Measurements from ENCODE around the gene ERLIN1.

The ERLIN1 gene

GRCh38 chr10:100130831-100131230, 55.0 kb downstream of the ERLIN1 start:
- TF ChIP-seq SPI1 (IDR thresholded peaks at IDR 0.05; ENCODE audit: borderline replicate concordance, low read depth) = no peak
- TF ChIP-seq REST (IDR thresholded peaks at IDR 0.05; ENCODE audit: insufficient replicate concordance, low read depth) = no peak
- TF ChIP-seq CTCF (IDR thresholded peaks at IDR 0.05; ENCODE audit: insufficient read depth, low read length) = no peak
- TF ChIP-seq POLR2AphosphoS5 (IDR thresholded peaks at IDR 0.05; ENCODE audit: low read depth) = no peak
- no peak for TF ChIP-seq GABPA (IDR thresholded peaks at IDR 0.05; ENCODE audit: low read depth)
- no peak for DNase-seq (ENCODE audit: low read depth in 1 of 2, low spot score in 1 of 2)
- H3K27ac ChIP-seq (replicated peaks) = no peak overlapping the region
- H3K27me3 ChIP-seq (ENCODE audit: insufficient read depth, poor library complexity, severe bottlenecking) = no peaks in the 10 kb centered on the region
- H3K4me3 ChIP-seq (replicated peaks; ENCODE audit: insufficient read depth, low read length) = no peak overlapping the region

- no peak overlapping the region for H3K4me3 ChIP-seq (replicated peaks; ENCODE audit: insufficient read depth, low read length)
- no peak for TF ChIP-seq CTCF (IDR thresholded peaks at IDR 0.05; ENCODE audit: insufficient read depth, low read length)
- TF ChIP-seq REST (IDR thresholded peaks at IDR 0.05; ENCODE audit: insufficient replicate concordance, low read depth) = no peak
- TF ChIP-seq GABPA (IDR thresholded peaks at IDR 0.05; ENCODE audit: low read depth) = no peak
- no peak for TF ChIP-seq SPI1 (IDR thresholded peaks at IDR 0.05; ENCODE audit: borderline replicate concordance, low read depth)
- no peak for TF ChIP-seq POLR2AphosphoS5 (IDR thresholded peaks at IDR 0.05; ENCODE audit: low read depth)
- DNase-seq (ENCODE audit: low read depth in 1 of 2, low spot score in 1 of 2) = no peak
- no peak overlapping the region for H3K27ac ChIP-seq (replicated peaks)
- no peaks in the 10 kb centered on the region for H3K27me3 ChIP-seq (ENCODE audit: insufficient read depth, poor library complexity, severe bottlenecking)
Observed at GRCh38 chr10:100129424-100129823, 56.4 kb downstream of the ERLIN1 start.

- no peak overlapping the region for H3K27ac ChIP-seq (replicated peaks)
- no peaks in the 10 kb centered on the region for H3K27me3 ChIP-seq (ENCODE audit: insufficient read depth, poor library complexity, severe bottlenecking)
- TF ChIP-seq CTCF (IDR thresholded peaks at IDR 0.05; ENCODE audit: insufficient read depth, low read length) (no peak), POLR2AphosphoS5 (IDR thresholded peaks at IDR 0.05; ENCODE audit: low read depth) (no peak), REST (IDR thresholded peaks at IDR 0.05; ENCODE audit: insufficient replicate concordance, low read depth) (no peak), SPI1 (IDR thresholded peaks at IDR 0.05; ENCODE audit: borderline replicate concordance, low read depth) (no peak), GABPA (IDR thresholded peaks at IDR 0.05; ENCODE audit: low read depth) (no peak)
- no peak overlapping the region for H3K4me3 ChIP-seq (replicated peaks; ENCODE audit: insufficient read depth, low read length)
- no peak for DNase-seq (ENCODE audit: low read depth in 1 of 2, low spot score in 1 of 2)
Observed at GRCh38 chr10:100128951-100129350, 56.9 kb downstream of the ERLIN1 start.

All from HL-60 (cell line).